ENCODE measurements around the gene SORL1-AS1.
A peak's percentile ranks its signal among the peaks of the same experiment; 100 is the strongest.

The SORL1-AS1 gene

DNA sequence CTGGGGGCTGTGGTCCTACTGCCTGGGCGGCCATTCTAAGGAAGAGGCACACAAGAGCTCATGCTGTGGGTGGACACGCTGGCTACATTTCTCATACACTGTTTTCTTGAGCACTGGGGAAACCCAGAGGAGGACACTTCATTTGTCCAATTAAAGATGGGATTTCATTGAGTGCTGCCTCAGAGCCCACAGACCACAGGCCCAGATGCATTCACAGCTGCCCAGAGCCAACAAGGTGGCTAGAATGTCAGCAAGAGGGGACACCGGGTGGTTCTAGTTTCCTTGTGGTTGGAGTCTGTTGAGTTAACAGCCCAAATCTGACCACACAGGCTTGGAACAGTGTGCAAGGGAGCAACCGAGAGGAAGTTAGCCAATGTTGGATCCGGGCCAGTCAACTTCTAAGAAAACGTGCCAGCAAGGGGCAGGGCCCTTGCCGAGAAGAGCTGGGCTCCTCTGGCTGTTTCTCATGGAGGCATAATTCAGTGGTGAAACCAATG is 35.7 kb downstream of the SORL1-AS1 start:
- Histone ChIP-seq H3K79me2 (ENCODE audit: insufficient read depth, low read length) (no peaks in the 10 kb centered on the region), H3K4me3 (ENCODE audit: insufficient read depth, low read length) (no peak overlapping the region), H3K27me3 (ENCODE audit: insufficient read depth, low read length) (peaks cover 24% of the 10 kb centered on the region), H3K27ac (ENCODE audit: low read depth, low read length) (no peak overlapping the region), H3K4me1 (ENCODE audit: insufficient read depth, low read length) (peaks cover 9% of the 10 kb centered on the region), H3K9me3 (ENCODE audit: low read depth, low read length) (no peaks in the 10 kb centered on the region), H3K4me2 (ENCODE audit: insufficient read depth, low read length) (no peak overlapping the region), H3K36me3 (ENCODE audit: insufficient read depth, low read length) (no peaks in the 10 kb centered on the region), H2AFZ (ENCODE audit: low read length) (peak overlapping the region; percentile 17), H4K20me1 (ENCODE audit: insufficient read depth, low read length) (no peaks in the 10 kb centered on the region)
- TF ChIP-seq, protein P1, sequence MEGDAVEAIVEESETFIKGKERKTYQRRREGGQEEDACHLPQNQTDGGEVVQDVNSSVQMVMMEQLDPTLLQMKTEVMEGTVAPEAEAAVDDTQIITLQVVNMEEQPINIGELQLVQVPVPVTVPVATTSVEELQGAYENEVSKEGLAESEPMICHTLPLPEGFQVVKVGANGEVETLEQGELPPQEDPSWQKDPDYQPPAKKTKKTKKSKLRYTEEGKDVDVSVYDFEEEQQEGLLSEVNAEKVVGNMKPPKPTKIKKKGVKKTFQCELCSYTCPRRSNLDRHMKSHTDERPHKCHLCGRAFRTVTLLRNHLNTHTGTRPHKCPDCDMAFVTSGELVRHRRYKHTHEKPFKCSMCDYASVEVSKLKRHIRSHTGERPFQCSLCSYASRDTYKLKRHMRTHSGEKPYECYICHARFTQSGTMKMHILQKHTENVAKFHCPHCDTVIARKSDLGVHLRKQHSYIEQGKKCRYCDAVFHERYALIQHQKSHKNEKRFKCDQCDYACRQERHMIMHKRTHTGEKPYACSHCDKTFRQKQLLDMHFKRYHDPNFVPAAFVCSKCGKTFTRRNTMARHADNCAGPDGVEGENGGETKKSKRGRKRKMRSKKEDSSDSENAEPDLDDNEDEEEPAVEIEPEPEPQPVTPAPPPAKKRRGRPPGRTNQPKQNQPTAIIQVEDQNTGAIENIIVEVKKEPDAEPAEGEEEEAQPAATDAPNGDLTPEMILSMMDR (IDR thresholded peaks at IDR 0.05; ENCODE audit: extremely low read depth, low read depth, low read length): no peak
- DNase-seq (ENCODE audit: insufficient read length, low spot score, missing footprints): no peak

DNA sequence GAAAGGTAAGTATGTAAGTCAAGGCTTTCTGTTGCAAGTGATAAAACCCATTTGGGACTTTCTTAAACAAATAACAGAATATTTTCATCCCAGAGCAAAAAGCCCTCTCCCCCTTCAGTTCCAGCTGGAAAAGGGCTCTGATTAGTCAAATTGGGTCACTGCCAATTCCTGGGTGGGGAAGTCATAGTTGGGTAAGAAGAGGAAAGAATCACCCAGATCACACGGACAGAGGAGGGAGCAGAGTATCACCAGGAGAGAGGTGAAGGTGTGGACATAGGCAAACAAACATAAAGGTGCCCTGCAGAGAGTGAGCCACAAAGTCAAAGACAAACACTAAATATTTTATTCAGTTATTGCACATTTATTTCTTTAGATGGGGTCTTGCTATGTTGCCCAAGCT is 36.9 kb downstream of the SORL1-AS1 start:
- H3K4me2 ChIP-seq (ENCODE audit: insufficient read depth, low read length): no peak overlapping the region
- H3K9me3 ChIP-seq (ENCODE audit: low read depth, low read length): no peaks in the 10 kb centered on the region
- no peaks in the 10 kb centered on the region for H3K79me2 ChIP-seq (ENCODE audit: insufficient read depth, low read length)
- H2AFZ ChIP-seq (ENCODE audit: low read length): no peak overlapping the region
- H3K27ac ChIP-seq (ENCODE audit: low read depth, low read length): no peak overlapping the region
- H4K20me1 ChIP-seq (ENCODE audit: insufficient read depth, low read length): no peaks in the 10 kb centered on the region
- peaks cover 9% of the 10 kb centered on the region for H3K4me1 ChIP-seq (ENCODE audit: insufficient read depth, low read length)
- H3K4me3 ChIP-seq (ENCODE audit: insufficient read depth, low read length): no peak overlapping the region
- H3K27me3 ChIP-seq (ENCODE audit: insufficient read depth, low read length): peaks cover 21% of the 10 kb centered on the region
- no peaks in the 10 kb centered on the region for H3K36me3 ChIP-seq (ENCODE audit: insufficient read depth, low read length)
- DNase-seq (ENCODE audit: insufficient read length, low spot score, missing footprints): no peak
- TF ChIP-seq, protein P1 (IDR thresholded peaks at IDR 0.05; ENCODE audit: extremely low read depth, low read depth, low read length): no peak

DNA sequence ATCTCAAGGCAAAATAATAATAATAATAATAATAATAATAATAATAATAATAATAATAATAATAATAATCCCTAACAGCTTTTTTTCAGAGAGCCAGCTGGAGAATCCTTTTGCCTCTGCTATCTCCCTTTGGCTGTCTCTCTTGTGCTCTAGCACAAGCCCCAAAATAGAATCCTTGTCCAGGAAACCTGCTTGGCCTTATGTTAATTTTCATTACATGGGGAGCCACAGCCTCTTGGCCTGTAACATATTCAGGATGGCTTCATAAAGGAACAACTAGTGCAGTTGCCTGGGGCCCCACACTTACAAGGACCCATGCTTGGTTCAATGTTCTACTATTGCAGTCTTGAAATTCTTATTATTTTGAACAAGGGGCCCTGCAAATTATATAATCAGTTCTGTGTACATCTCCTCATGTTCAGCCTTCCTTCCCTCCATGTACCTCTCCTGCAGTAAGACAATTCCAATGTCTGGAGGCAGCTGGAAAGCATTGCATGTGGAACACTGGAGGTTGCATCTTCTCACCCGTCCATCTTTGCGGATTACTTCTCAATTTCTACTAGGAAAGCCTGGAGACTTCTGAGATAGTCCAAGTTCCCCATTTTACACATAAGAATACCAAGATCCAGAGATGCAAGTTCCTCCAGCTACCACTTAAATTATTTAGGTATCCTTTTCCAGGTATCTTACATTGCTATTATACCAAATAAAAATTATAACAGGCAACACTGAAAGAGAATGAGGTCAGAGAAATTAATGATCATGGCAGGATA is 38.4 kb downstream of the SORL1-AS1 start:
- no peak for DNase-seq (ENCODE audit: insufficient read length, low spot score, missing footprints)
- TF ChIP-seq, protein P1 (IDR thresholded peaks at IDR 0.05; ENCODE audit: extremely low read depth, low read depth, low read length): no peak
- Histone ChIP-seq H3K27me3 (ENCODE audit: insufficient read depth, low read length) (peaks cover 13% of the 10 kb centered on the region), H3K9me3 (ENCODE audit: low read depth, low read length) (no peaks in the 10 kb centered on the region), H3K4me2 (ENCODE audit: insufficient read depth, low read length) (no peak overlapping the region), H3K4me3 (ENCODE audit: insufficient read depth, low read length) (no peak overlapping the region), H4K20me1 (ENCODE audit: insufficient read depth, low read length) (no peaks in the 10 kb centered on the region), H3K36me3 (ENCODE audit: insufficient read depth, low read length) (no peaks in the 10 kb centered on the region), H2AFZ (ENCODE audit: low read length) (no peak overlapping the region), H3K79me2 (ENCODE audit: insufficient read depth, low read length) (no peaks in the 10 kb centered on the region), H3K27ac (ENCODE audit: low read depth, low read length) (no peak overlapping the region), H3K4me1 (ENCODE audit: insufficient read depth, low read length) (peaks cover 9% of the 10 kb centered on the region)

DNA sequence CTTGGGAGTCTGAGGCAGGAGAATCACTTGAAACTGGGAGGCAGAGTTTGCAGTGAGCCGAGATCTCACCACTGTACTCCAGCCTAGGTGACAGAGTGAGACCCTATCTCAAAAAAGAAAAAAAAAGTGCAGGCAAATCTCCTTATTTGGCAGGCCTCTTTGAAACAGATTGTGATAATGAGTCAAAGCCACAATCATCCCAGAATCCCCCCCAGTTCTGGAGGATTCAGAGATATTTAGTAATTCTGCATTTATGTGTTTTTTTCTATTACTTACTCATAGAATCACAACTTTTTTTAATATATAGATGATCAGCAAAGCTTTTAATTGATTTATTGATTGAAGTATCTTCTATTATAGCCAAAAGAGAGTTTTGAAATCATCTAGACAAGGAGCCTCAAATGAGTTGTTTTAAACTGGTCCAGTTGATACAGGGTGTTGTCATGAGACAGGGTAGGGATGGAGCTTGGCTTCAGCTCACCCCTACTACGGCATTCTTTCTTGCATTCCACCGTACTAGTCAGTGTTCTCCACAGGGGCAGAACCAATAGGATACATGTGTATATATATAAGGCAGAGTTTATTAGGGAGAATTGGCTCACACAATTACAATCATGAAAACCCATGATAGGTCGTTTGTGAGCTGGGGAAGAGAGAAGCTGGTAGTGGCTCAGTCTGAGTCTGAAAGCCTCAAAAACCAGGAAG is 39.9 kb downstream of the SORL1-AS1 start:
- Histone ChIP-seq H2AFZ (ENCODE audit: low read length) (no peak overlapping the region), H4K20me1 (ENCODE audit: insufficient read depth, low read length) (no peaks in the 10 kb centered on the region), H3K79me2 (ENCODE audit: insufficient read depth, low read length) (no peaks in the 10 kb centered on the region), H3K27me3 (ENCODE audit: insufficient read depth, low read length) (peaks cover 8% of the 10 kb centered on the region), H3K9me3 (ENCODE audit: low read depth, low read length) (no peaks in the 10 kb centered on the region), H3K27ac (ENCODE audit: low read depth, low read length) (no peak overlapping the region), H3K36me3 (ENCODE audit: insufficient read depth, low read length) (no peaks in the 10 kb centered on the region), H3K4me1 (ENCODE audit: insufficient read depth, low read length) (peaks cover 9% of the 10 kb centered on the region), H3K4me3 (ENCODE audit: insufficient read depth, low read length) (no peak overlapping the region), H3K4me2 (ENCODE audit: insufficient read depth, low read length) (no peak overlapping the region)
- DNase-seq (ENCODE audit: insufficient read length, low spot score, missing footprints): no peak
- TF ChIP-seq, protein P1 (IDR thresholded peaks at IDR 0.05; ENCODE audit: extremely low read depth, low read depth, low read length): no peak

Data from osteoblast (primary cell).